ENCODE data around the gene CDYL2.
"Not testable (repeated sequence)": the region's sequence is repeated elsewhere in the genome, so short reads cannot be mapped to it uniquely, and the experiment has no call there.

- not testable (repeated sequence) for TF ChIP-seq MAX (IDR thresholded peaks at IDR 0.05; ENCODE audit: insufficient read depth, insufficient read length); POLR2A (IDR thresholded peaks at IDR 0.05; ENCODE audit: low read depth, low read length); CTCF (IDR thresholded peaks at IDR 0.05; ENCODE audit: extremely low read depth in 1 of 2, insufficient read depth in 1 of 2, low read depth in 1 of 2, low read length in 2 of 2); POLR2AphosphoS5 (IDR thresholded peaks at IDR 0.05; ENCODE audit: insufficient read depth, low read depth, low read length); EZH2 (IDR thresholded peaks at IDR 0.05; ENCODE audit: borderline replicate concordance, low read depth, low read length, severe bottlenecking); FOS (IDR thresholded peaks at IDR 0.05; ENCODE audit: borderline replicate concordance, insufficient read depth, low read length); JUN (IDR thresholded peaks at IDR 0.05; ENCODE audit: borderline replicate concordance, insufficient read depth, insufficient read length, low read depth); GATA2 (IDR thresholded peaks at IDR 0.05; ENCODE audit: insufficient read depth, insufficient read length, low read depth, low read length); MYC (IDR thresholded peaks at IDR 0.05; ENCODE audit: low read depth, low read length)
Measured at GRCh38 chr16:80727066-80727763, 77.2 kb downstream of the CDYL2 start.
